HEK293 (cell line): ENCODE results near the gene DDAH1.

ENCODE experiments used
- CTCF ChIA-PET: fragments of 350-600 bp; formaldehyde crosslinking; extraction: SDS; loops from one replicate; lab custom pipeline; 2021; ENCODE audit warnings: antibody characterized with exemption; lab: Yijun Ruan, JAX
- POLR2A ChIA-PET: fragments of 300-600 bp; formaldehyde crosslinking; extraction: SDS; loops from one replicate; lab custom pipeline; 2020; ENCODE audit warnings: antibody characterized with exemption, inconsistent platforms; lab: Yijun Ruan, JAX
- H3K27ac ChIP-seq: fragments of 200-500 bp; sonication (Bioruptor generic); 2 replicates; pipeline ENCODE4 v1.5.1; 2014; ENCODE audit warnings: low read depth, low read length, control low read depth, inconsistent platforms; ENCODE audit errors: extremely low read depth
- H3K36me3 ChIP-seq, 2 experiments: fragments of 200-500 bp in 1 of 2; sonication (Bioruptor generic) in 1 of 2; 1 replicate in 1 of 2; 2 replicates in 1 of 2; pipeline ENCODE4 v1.5.1; 2014 to 2017; ENCODE audit warnings: inconsistent platforms in 2 of 2, low read length in 2 of 2; ENCODE audit not compliant: control insufficient read depth in 2 of 2, insufficient read depth in 1 of 2
- H3K4me1 ChIP-seq: fragments of 200-500 bp; sonication (Bioruptor generic); 2 replicates; pipeline ENCODE4 v1.5.1; 2014; ENCODE audit warnings: mild to moderate bottlenecking, low read length, inconsistent platforms; ENCODE audit not compliant: control insufficient read depth, insufficient read depth
- H3K4me3 ChIP-seq: 2 replicates; pipeline ENCODE4 v1.5.1; 2011; ENCODE audit warnings: low read depth, mild to moderate bottlenecking, control low read depth, low read length, moderate library complexity
- H3K9me3 ChIP-seq: fragments of 200-500 bp; sonication (Bioruptor generic); 2 replicates; pipeline ENCODE4 v1.5.1; 2014; ENCODE audit warnings: low read depth, low read length, inconsistent platforms; ENCODE audit not compliant: control insufficient read depth, insufficient read depth
- GLI2 ChIP-seq: fragments of 450-650 bp; formaldehyde crosslinking; IDR thresholded peaks from 2 replicates; pipeline ENCODE4; 2017; ENCODE audit warnings: missing biosample characterization, missing genetic modification characterization, low read depth, borderline replicate concordance
- IKZF3 ChIP-seq: fragments of 450-650 bp; IDR thresholded peaks from 2 replicates; pipeline ENCODE4 v1.5.0; 2018; ENCODE audit warnings: missing biosample characterization, mild to moderate bottlenecking, missing genetic modification characterization, moderate library complexity
- KLF10 ChIP-seq: fragments of 450-650 bp; IDR thresholded peaks from 2 replicates; pipeline ENCODE4 v1.5.1; 2018; ENCODE audit warnings: missing biosample characterization, mild to moderate bottlenecking, missing genetic modification characterization
- PRDM4 ChIP-seq: fragments of 450-650 bp; formaldehyde crosslinking; IDR thresholded peaks from 2 replicates; pipeline ENCODE4 v1.5.1; 2017; ENCODE audit warnings: missing biosample characterization, missing genetic modification characterization
- RBAK ChIP-seq: fragments of 450-650 bp; formaldehyde crosslinking; IDR thresholded peaks from 2 replicates; pipeline ENCODE4 v1.5.1; 2016; ENCODE audit warnings: missing biosample characterization, missing genetic modification characterization
- SCRT1 ChIP-seq: fragments of 450-650 bp; formaldehyde crosslinking; IDR thresholded peaks from 2 replicates; pipeline ENCODE4 v1.5.1; 2016; ENCODE audit warnings: missing biosample characterization, missing genetic modification characterization, borderline replicate concordance
- SP2 ChIP-seq: fragments of 450-650 bp; formaldehyde crosslinking; IDR thresholded peaks from 2 replicates; pipeline ENCODE4 v1.5.1; 2016; ENCODE audit warnings: missing biosample characterization, missing genetic modification characterization
- TCF7L2 ChIP-seq: IDR thresholded peaks from 2 replicates; pipeline ENCODE4 v1.6.1; 2011; ENCODE audit warnings: low read depth, mild to moderate bottlenecking, inconsistent platforms, low read length, moderate library complexity, borderline replicate concordance
- WT1 ChIP-seq: fragments of 450-650 bp; formaldehyde crosslinking; IDR thresholded peaks from 2 replicates; pipeline ENCODE4 v1.5.1; 2016; ENCODE audit warnings: missing biosample characterization, missing genetic modification characterization
- ZBTB49 ChIP-seq: fragments of 450-650 bp; formaldehyde crosslinking; IDR thresholded peaks from 2 replicates; pipeline ENCODE4 v1.5.1; 2016; ENCODE audit warnings: missing biosample characterization, missing genetic modification characterization, low read depth
- ZFHX2 ChIP-seq: fragments of 450-650 bp; formaldehyde crosslinking; conservative IDR thresholded peaks from 2 replicates; pipeline ENCODE4 v1.5.1; 2016; ENCODE audit warnings: missing biosample characterization, missing genetic modification characterization
- ZFP69B ChIP-seq: fragments of 450-650 bp; formaldehyde crosslinking; IDR thresholded peaks from 2 replicates; pipeline ENCODE4 v1.5.1; 2016; ENCODE audit warnings: missing biosample characterization, missing genetic modification characterization
- ZNF112 ChIP-seq: fragments of 450-650 bp; formaldehyde crosslinking; IDR thresholded peaks from 2 replicates; pipeline ENCODE4 v1.5.0; 2017; ENCODE audit warnings: missing biosample characterization, missing genetic modification characterization
- ZNF138 ChIP-seq: fragments of 450-650 bp; formaldehyde crosslinking; IDR thresholded peaks from 2 replicates; pipeline ENCODE4 v1.5.1; 2016; ENCODE audit warnings: missing biosample characterization, missing genetic modification characterization, borderline replicate concordance
- ZNF184 ChIP-seq: fragments of 450-650 bp; IDR thresholded peaks from 2 replicates; pipeline ENCODE4 v1.5.1; 2018; ENCODE audit warnings: missing biosample characterization, mild to moderate bottlenecking, missing genetic modification characterization
- ZNF202 ChIP-seq: fragments of 450-650 bp; formaldehyde crosslinking; IDR thresholded peaks from 2 replicates; pipeline ENCODE4 v1.5.1; 2016; ENCODE audit warnings: missing biosample characterization, missing genetic modification characterization, borderline replicate concordance
- ZNF394 ChIP-seq: fragments of 450-650 bp; formaldehyde crosslinking; IDR thresholded peaks from 2 replicates; pipeline ENCODE4 v1.5.1; 2016; ENCODE audit warnings: missing biosample characterization, missing genetic modification characterization, mild to moderate bottlenecking, moderate library complexity, borderline replicate concordance
- ZNF423 ChIP-seq: fragments of 450-650 bp; formaldehyde crosslinking; IDR thresholded peaks from 2 replicates; pipeline ENCODE4 v1.5.1; 2016; ENCODE audit warnings: missing biosample characterization, missing genetic modification characterization
- ZNF513 ChIP-seq: fragments of 450-650 bp; IDR thresholded peaks from 2 replicates; pipeline ENCODE4 v1.5.1; 2018; ENCODE audit warnings: missing biosample characterization, missing genetic modification characterization
- ZNF561 ChIP-seq: fragments of 450-650 bp; IDR thresholded peaks from 2 replicates; pipeline ENCODE4 v1.5.1; 2018; ENCODE audit warnings: missing biosample characterization, missing genetic modification characterization, borderline replicate concordance
- ZNF610 ChIP-seq: fragments of 450-650 bp; formaldehyde crosslinking; IDR thresholded peaks from 2 replicates; pipeline ENCODE4 v1.5.1; 2016; ENCODE audit warnings: missing biosample characterization, missing genetic modification characterization, borderline replicate concordance
- ZNF629 ChIP-seq: fragments of 450-650 bp; formaldehyde crosslinking; IDR thresholded peaks from 2 replicates; pipeline ENCODE4 v1.5.1; 2017; ENCODE audit warnings: missing biosample characterization, missing genetic modification characterization
- ZNF776 ChIP-seq: fragments of 450-650 bp; formaldehyde crosslinking; IDR thresholded peaks from 2 replicates; pipeline ENCODE4 v1.5.0; 2017; ENCODE audit warnings: missing biosample characterization, missing genetic modification characterization, borderline replicate concordance

DDAH1 gene

GRCh38 chr1:85363092-85363491 is 101.9 kb downstream of the DDAH1 start (continued):
- TF ChIP-seq ZNF513 (tag by site-specific recombination), result no peak
- TF ChIP-seq ZNF202 (tag by site-specific recombination), result no peak
- TF ChIP-seq WT1 (tag by site-specific recombination), result no peak
- no peak for TF ChIP-seq IKZF3
- no peak for TF ChIP-seq ZNF629 (tag by site-specific recombination)
- TF ChIP-seq ZNF138 (tag by site-specific recombination), result no peak

GRCh38 chr1:85361606-85362296 is 103.2 kb downstream of the DDAH1 start:
- no peak overlapping the region for H3K27ac ChIP-seq
- H3K9me3 ChIP-seq, result no peaks in the 10 kb centered on the region
- H3K36me3 ChIP-seq, result no peaks in the 10 kb centered on the region
- CTCF ChIA-PET, result interaction anchor here (0.7 to 1.3 kb wide), 2 partner anchors 18 to 331 kb away, joined by 3 read pairs; no protein-coding TSS in a partner anchor
- no peak overlapping the region for H3K4me3 ChIP-seq
- TF ChIP-seq TCF7L2, result no peak
- TF ChIP-seq SP2, result no peak
- no peak for TF ChIP-seq KLF10
- TF ChIP-seq ZNF184, result no peak
- no peak for TF ChIP-seq ZNF423 (tag by site-specific recombination)
- TF ChIP-seq RBAK (tag by site-specific recombination), result no peak
- TF ChIP-seq ZNF394 (tag by site-specific recombination), result no peak
- TF ChIP-seq ZNF610 (tag by site-specific recombination), result no peak
- TF ChIP-seq ZNF561 (tag by site-specific recombination), result no peak
- no peak for TF ChIP-seq PRDM4
- TF ChIP-seq ZFHX2, result no peak
- TF ChIP-seq ZFP69B, result no peak
- no peak for TF ChIP-seq ZNF776 (tag by site-specific recombination)
- no peak for TF ChIP-seq SCRT1 (tag by site-specific recombination)
- no peak for TF ChIP-seq ZBTB49 (tag by site-specific recombination)
- no peak for TF ChIP-seq ZNF112 (tag by site-specific recombination)
- no peak for TF ChIP-seq GLI2 (tag by site-specific recombination)
- TF ChIP-seq, all 188 proteins: peak for 0
- POLR2A ChIA-PET, result interaction anchor here (0.6 kb wide), 1 partner anchor 13 kb away, joined by 3 read pairs; no protein-coding TSS in a partner anchor
- no peaks in the 10 kb centered on the region for H3K4me1 ChIP-seq
